Measurements from ENCODE around the gene UBAP2. TPM values are rescaled to one million over a fixed set of nuclear protein-coding genes. Genes with fewer than 3 reads are reported as not detected.

Gene UBAP2
- total RNA-seq, 1 experiment from 2014 or later: 45.5 TPM

- no peaks in the 10 kb centered on the region for H3K27me3 Mint-ChIP-seq (ENCODE audit: unreplicated experiment)
- no peak for DNase-seq
- no peaks in the 10 kb centered on the region for H3K4me1 Mint-ChIP-seq (ENCODE audit: low read depth, unreplicated experiment)
- TF ChIP-seq, protein P1, sequence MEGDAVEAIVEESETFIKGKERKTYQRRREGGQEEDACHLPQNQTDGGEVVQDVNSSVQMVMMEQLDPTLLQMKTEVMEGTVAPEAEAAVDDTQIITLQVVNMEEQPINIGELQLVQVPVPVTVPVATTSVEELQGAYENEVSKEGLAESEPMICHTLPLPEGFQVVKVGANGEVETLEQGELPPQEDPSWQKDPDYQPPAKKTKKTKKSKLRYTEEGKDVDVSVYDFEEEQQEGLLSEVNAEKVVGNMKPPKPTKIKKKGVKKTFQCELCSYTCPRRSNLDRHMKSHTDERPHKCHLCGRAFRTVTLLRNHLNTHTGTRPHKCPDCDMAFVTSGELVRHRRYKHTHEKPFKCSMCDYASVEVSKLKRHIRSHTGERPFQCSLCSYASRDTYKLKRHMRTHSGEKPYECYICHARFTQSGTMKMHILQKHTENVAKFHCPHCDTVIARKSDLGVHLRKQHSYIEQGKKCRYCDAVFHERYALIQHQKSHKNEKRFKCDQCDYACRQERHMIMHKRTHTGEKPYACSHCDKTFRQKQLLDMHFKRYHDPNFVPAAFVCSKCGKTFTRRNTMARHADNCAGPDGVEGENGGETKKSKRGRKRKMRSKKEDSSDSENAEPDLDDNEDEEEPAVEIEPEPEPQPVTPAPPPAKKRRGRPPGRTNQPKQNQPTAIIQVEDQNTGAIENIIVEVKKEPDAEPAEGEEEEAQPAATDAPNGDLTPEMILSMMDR (IDR thresholded peaks at IDR 0.05; ENCODE audit: unreplicated experiment): no peak
- BruUV-seq (replicated peaks): no TSS peak
- CTCF ChIA-PET: no interaction called here
- H3K27ac Mint-ChIP-seq (ENCODE audit: unreplicated experiment): no peak overlapping the region
- no peaks in the 10 kb centered on the region for H3K9me3 Mint-ChIP-seq (ENCODE audit: low read depth, unreplicated experiment)
- intact Hi-C loops (cut with micrococcal nuclease; ENCODE audit: unreplicated experiment): no loop called here
- peaks cover 15% of the 10 kb centered on the region for H3K36me3 Mint-ChIP-seq (ENCODE audit: insufficient read depth, unreplicated experiment)
- no peak overlapping the region for H3K4me3 Mint-ChIP-seq (ENCODE audit: low read depth, unreplicated experiment)
Measured at GRCh38 chr9:34096751-34097150, 48.1 kb upstream of the UBAP2 start.

DNA sequence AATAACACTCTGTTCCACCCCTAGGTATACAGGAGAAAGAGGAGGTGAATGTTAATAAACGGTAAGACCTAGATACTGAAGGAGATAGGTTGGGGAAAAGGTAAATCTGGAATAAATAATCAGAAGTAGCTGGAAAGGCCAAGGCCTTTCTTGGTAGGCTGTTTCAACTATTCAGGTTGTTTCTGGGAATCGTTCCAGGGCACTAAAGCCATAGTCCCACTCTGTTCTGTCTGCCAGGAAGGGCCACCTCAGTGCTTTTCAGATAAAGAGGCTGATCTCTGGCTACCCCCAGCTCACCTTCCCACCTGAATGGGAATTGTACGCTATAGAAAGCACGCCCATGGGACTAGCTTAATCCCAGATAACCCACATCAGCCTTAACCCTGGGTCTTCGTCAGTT is 44.9 kb upstream of the UBAP2 start:
- BruUV-seq (replicated peaks): no TSS peak
- intact Hi-C loops (cut with micrococcal nuclease; ENCODE audit: unreplicated experiment): no loop called here
- DNase-seq: no peak
- Mint-ChIP-seq H3K27me3 (ENCODE audit: unreplicated experiment) (no peaks in the 10 kb centered on the region), H3K9me3 (ENCODE audit: low read depth, unreplicated experiment) (no peaks in the 10 kb centered on the region), H3K4me3 (ENCODE audit: low read depth, unreplicated experiment) (no peak overlapping the region), H3K27ac (ENCODE audit: unreplicated experiment) (no peak overlapping the region), H3K36me3 (ENCODE audit: insufficient read depth, unreplicated experiment) (peaks cover 32% of the 10 kb centered on the region), H3K4me1 (ENCODE audit: low read depth, unreplicated experiment) (no peaks in the 10 kb centered on the region)
- CTCF ChIA-PET: interaction anchor here (0.7 kb wide), 2 partner anchors 15 to 33 kb away, joined by 3 to 5 read pairs; no protein-coding TSS in a partner anchor
- TF ChIP-seq, protein P1 (IDR thresholded peaks at IDR 0.05; ENCODE audit: unreplicated experiment): no peak

DNA sequence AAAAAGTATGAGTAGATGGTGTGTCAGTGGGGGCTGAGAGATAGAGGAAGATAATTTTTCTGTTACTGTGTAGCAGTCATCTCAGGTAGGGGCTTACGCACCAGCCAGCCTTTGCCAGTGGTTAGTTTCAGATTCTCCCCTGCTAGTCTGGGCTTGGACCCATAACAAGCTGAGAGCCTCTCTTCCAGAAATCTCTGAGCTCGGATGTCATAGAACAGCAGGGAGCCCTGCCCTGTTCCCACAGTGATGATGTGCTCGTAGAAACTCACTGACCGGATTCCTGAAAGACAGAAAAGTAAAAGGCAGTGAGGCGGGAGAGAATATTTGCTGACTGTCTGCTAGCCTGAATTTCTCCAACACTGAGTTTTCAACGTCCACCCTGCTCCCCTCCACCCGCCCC is 40.6 kb upstream of the UBAP2 start:
- intact Hi-C loops (cut with micrococcal nuclease; ENCODE audit: unreplicated experiment): no loop called here
- CTCF ChIA-PET: no interaction called here
- DNase-seq: no peak
- no peaks in the 10 kb centered on the region for H3K27me3 Mint-ChIP-seq (ENCODE audit: unreplicated experiment)
- H3K4me1 Mint-ChIP-seq (ENCODE audit: low read depth, unreplicated experiment): no peaks in the 10 kb centered on the region
- H3K9me3 Mint-ChIP-seq (ENCODE audit: low read depth, unreplicated experiment): no peaks in the 10 kb centered on the region
- no peak overlapping the region for H3K4me3 Mint-ChIP-seq (ENCODE audit: low read depth, unreplicated experiment)
- H3K27ac Mint-ChIP-seq (ENCODE audit: unreplicated experiment): no peak overlapping the region
- peaks cover 37% of the 10 kb centered on the region for H3K36me3 Mint-ChIP-seq (ENCODE audit: insufficient read depth, unreplicated experiment)
- no TSS peak for BruUV-seq (replicated peaks)
- TF ChIP-seq, protein P1 (IDR thresholded peaks at IDR 0.05; ENCODE audit: unreplicated experiment): no peak

DNA sequence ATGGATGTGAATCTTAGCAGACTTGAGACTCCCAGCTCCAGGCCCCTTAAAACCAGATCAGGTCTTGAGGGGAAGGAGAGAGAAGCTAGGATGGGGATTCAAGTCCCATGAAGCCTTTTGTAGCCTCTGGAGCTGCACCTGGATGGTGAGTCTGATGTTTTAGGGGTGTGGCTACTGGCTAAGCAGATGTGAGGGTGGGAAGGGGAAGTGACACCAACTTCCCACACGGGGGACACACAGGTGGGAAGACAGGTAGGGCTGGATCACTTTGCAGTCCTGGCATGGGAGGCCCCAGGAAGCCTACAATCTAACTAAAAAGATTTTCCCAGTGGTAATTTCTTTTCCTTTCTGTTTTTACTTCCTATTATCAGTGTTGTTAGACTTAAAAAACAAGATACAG is 38.7 kb upstream of the UBAP2 start:
- Mint-ChIP-seq H3K27me3 (ENCODE audit: unreplicated experiment) (no peaks in the 10 kb centered on the region), H3K4me3 (ENCODE audit: low read depth, unreplicated experiment) (no peak overlapping the region), H3K27ac (ENCODE audit: unreplicated experiment) (no peak overlapping the region), H3K4me1 (ENCODE audit: low read depth, unreplicated experiment) (no peaks in the 10 kb centered on the region), H3K36me3 (ENCODE audit: insufficient read depth, unreplicated experiment) (peaks cover 30% of the 10 kb centered on the region), H3K9me3 (ENCODE audit: low read depth, unreplicated experiment) (no peaks in the 10 kb centered on the region)
- TSS peak; percentile 21 for BruUV-seq (replicated peaks)
- TF ChIP-seq, protein P1 (IDR thresholded peaks at IDR 0.05; ENCODE audit: unreplicated experiment): no peak
- no peak for DNase-seq
- intact Hi-C loops (cut with micrococcal nuclease; ENCODE audit: unreplicated experiment): no loop called here
- CTCF ChIA-PET: no interaction called here

Data from Calu3 (cell line).